MM.1S (cell line): ENCODE results near the gene SYNE4.

Source experiments
- EZH2 ChIP-seq: fragments of 300-600 bp; sonication (generic); optimal IDR thresholded peaks from 2 replicates; pipeline ENCODE3; 2017; ENCODE audit warnings: low read depth, mild to moderate bottlenecking, antibody characterized with exemption, low read length, mixed read lengths
- EZH2phosphoT487 ChIP-seq: fragments of 300-600 bp; sonication (generic); IDR thresholded peaks from 2 replicates; pipeline ENCODE4 v1.6.1; 2018; ENCODE audit warnings: antibody characterized with exemption, low read length
- TF ChIP-seq, protein P1 (sequence below): fragments of 300-600 bp; sonication (generic); IDR thresholded peaks from 2 replicates; pipeline ENCODE4 v1.5.1; 2016; ENCODE audit warnings: antibody characterized with exemption, low read length, mixed read lengths

DNA sequence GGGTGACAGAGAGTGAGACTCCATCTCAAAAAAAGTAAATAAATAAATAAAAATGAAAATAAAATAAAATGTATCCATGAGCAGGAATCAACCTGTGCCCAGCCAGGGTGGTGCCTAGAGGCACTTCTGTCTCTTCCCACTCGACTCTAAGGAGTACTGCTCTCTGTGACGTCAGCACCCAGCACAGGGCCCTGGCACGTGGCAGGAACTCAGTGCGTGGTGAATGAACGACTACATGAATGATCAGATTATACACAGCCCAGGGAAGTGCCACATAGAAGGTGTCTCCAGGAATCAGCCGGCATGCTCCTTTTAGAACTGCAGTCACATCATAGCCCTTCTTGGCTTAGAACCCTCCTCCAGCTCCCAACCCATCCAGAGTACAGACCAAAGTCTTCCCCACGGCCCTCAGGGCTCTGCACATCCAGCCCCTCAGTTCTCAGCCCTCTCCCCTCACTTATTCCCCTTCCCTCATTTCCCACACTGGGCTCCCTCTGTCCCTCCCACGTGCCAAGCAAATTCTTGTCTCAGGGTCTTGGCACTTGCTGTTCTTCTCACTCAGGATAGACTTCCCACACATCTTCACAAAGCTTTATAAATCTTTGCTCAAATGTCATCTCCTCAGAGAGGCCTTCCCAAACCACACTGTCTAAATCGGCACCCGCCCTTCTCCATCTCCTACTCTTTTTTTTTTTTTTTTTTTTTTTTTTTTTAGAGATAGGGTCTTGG, 19.9 kb upstream of the SYNE4 start:
- TF ChIP-seq EZH2 (no peak), EZH2phosphoT487 (no peak)
- TF ChIP-seq, protein P1, sequence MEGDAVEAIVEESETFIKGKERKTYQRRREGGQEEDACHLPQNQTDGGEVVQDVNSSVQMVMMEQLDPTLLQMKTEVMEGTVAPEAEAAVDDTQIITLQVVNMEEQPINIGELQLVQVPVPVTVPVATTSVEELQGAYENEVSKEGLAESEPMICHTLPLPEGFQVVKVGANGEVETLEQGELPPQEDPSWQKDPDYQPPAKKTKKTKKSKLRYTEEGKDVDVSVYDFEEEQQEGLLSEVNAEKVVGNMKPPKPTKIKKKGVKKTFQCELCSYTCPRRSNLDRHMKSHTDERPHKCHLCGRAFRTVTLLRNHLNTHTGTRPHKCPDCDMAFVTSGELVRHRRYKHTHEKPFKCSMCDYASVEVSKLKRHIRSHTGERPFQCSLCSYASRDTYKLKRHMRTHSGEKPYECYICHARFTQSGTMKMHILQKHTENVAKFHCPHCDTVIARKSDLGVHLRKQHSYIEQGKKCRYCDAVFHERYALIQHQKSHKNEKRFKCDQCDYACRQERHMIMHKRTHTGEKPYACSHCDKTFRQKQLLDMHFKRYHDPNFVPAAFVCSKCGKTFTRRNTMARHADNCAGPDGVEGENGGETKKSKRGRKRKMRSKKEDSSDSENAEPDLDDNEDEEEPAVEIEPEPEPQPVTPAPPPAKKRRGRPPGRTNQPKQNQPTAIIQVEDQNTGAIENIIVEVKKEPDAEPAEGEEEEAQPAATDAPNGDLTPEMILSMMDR: no peak
